Kidney epithelial cell (primary cell): ENCODE results near the gene ABCC3. TPM values are rescaled to one million over a fixed set of nuclear protein-coding genes. Genes with fewer than 3 reads are reported as not detected.

Source experiments
- DNase-seq: peaks from one replicate; pipeline ENCODE4 v3.0.0-alpha.2; 2010; ENCODE audit warnings: low read depth
- H3K27me3 ChIP-seq: 2 replicates; pipeline ENCODE4 v1.6.0; 2011; ENCODE audit warnings: low read length; ENCODE audit not compliant: control insufficient read depth, insufficient read depth
- H3K36me3 ChIP-seq: 2 replicates; pipeline ENCODE4 v1.5.1; 2011; ENCODE audit warnings: low read length; ENCODE audit not compliant: control insufficient read depth, insufficient read depth
- H3K4me3 ChIP-seq: 2 replicates; pipeline ENCODE4 v1.5.1; 2011; ENCODE audit warnings: low read depth, mild to moderate bottlenecking, control low read depth, low read length
- total RNA-seq: library from RNA; depleted of rRNA; stranded (reverse); fragments of >200 nt; gene quantifications from 2 replicates; pipeline ENCODE4 v1.2.3, GENCODE V29; 2015
- TF ChIP-seq, protein P1 (sequence below): IDR thresholded peaks from 2 replicates; pipeline ENCODE4 v1.5.1; 2011; ENCODE audit warnings: mild to moderate bottlenecking, moderate library complexity, low read length, control low read depth, inconsistent platforms; ENCODE audit not compliant: insufficient read depth, poor library complexity, severe bottlenecking

ABCC3 gene
- total RNA-seq, 1 donor from 2014 or later, result 1.3 TPM

DNA sequence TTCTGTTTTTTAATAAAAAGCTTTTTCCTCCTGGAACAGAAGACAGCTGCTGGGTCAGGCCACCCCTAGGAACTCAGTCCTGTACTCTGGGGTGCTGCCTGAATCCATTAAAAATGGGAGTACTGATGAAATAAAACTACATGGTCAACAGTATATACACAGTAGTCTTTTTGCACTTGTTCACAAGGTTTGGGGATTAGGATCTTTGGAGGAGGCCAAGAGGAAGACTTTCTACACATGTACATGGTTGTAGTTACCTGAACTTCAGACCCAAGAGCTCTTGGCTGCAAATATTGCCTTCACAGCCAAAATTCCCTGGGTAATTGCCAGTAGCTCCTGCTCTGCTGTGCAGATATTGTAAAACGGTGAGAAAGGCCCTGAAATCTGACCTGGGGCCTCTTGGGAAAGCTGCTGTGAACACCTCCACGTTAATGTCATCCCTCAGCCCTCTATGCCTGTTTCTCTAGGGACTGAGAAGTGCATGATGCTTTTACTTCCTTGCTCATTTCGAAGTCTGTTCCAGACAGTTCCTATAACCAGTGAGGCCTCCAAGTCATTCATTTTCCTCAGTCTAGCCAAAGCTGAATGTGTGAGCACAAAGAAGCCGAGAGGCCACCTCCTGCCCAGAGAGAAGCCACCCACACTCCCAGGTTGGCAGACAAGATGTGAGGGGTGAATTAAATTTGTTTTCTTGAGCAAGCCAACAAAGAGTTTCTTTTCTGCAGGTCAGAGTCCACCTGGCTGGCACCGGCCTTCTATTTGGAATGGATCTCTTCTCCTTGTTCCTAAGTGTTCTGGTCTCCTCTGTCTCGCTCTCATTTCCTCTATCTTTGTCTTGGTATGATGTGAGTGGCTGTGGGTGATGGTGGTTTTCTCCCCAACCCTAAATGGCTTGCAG lies 57.1 kb downstream of the ABCC3 start:
- TF ChIP-seq, protein P1, sequence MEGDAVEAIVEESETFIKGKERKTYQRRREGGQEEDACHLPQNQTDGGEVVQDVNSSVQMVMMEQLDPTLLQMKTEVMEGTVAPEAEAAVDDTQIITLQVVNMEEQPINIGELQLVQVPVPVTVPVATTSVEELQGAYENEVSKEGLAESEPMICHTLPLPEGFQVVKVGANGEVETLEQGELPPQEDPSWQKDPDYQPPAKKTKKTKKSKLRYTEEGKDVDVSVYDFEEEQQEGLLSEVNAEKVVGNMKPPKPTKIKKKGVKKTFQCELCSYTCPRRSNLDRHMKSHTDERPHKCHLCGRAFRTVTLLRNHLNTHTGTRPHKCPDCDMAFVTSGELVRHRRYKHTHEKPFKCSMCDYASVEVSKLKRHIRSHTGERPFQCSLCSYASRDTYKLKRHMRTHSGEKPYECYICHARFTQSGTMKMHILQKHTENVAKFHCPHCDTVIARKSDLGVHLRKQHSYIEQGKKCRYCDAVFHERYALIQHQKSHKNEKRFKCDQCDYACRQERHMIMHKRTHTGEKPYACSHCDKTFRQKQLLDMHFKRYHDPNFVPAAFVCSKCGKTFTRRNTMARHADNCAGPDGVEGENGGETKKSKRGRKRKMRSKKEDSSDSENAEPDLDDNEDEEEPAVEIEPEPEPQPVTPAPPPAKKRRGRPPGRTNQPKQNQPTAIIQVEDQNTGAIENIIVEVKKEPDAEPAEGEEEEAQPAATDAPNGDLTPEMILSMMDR, result no peak
- DNase-seq, result no peak
- H3K4me3 ChIP-seq, result no peak overlapping the region
- no peaks in the 10 kb centered on the region for H3K27me3 ChIP-seq
- H3K36me3 ChIP-seq, result peaks cover 4% of the 10 kb centered on the region

DNA sequence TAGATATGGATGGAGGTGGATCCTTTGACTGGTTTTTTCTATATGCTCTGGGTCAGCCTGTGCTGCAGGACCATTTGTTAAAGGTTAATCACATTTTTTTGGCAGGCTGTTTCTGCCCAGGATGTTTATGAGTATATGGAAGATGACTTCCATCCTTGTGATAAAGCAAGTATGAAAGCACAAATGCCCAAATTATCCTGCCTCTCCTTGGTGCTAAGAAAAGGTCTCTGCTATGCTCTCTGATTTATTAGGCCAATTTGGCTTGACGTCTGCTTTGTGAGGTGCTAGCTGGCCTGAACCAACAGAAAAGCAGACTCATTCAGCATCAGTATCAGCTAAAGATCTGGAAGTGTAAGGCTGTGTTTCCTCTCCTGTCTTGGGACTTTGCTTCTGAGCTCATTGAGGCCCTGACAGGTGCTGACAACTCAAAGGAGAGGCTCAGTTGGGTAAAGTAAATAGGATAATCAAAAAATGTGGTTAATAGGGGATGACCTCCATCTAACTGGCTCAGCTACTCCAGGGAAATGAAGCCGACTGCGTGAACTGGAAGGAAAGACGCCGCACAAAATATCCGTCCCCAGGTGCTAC lies 57.9 kb downstream of the ABCC3 start:
- no peak for DNase-seq
- TF ChIP-seq, protein P1, result no peak
- peaks cover 4% of the 10 kb centered on the region for H3K36me3 ChIP-seq
- H3K27me3 ChIP-seq, result no peaks in the 10 kb centered on the region
- H3K4me3 ChIP-seq, result no peak overlapping the region

DNA sequence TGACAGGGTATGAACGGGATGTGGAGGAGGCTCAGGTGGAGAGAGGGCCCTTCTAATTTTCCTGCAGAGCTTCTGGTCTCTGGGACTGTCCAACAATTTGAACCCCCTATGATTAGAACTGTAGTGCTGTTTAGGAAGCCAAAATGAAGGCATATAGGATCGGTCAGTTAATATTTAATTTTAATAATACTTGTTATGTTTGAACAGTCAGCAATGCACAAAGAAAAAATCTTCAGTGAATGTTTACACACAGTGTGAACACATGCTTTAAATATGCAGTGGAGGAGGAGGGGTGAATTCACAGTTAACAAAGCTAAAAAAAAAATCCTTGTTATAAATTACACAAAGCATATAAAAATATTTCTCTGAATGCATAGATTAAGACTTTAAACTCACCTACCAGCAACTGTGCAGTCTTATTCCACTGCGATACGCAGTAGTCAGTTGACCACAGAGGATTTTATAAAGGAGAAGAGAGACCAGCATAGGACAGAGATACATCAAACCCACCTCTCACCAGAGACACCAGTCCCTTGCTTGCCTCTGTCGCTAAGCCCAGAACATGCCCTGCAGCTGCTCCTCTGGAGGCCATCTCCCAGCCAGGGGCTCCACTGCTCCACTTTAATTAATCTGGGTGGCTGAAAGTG lies 58.5 kb downstream of the ABCC3 start:
- no peaks in the 10 kb centered on the region for H3K27me3 ChIP-seq
- no peak for DNase-seq
- TF ChIP-seq, protein P1, result no peak
- H3K4me3 ChIP-seq, result no peak overlapping the region
- peaks cover 4% of the 10 kb centered on the region for H3K36me3 ChIP-seq

DNA sequence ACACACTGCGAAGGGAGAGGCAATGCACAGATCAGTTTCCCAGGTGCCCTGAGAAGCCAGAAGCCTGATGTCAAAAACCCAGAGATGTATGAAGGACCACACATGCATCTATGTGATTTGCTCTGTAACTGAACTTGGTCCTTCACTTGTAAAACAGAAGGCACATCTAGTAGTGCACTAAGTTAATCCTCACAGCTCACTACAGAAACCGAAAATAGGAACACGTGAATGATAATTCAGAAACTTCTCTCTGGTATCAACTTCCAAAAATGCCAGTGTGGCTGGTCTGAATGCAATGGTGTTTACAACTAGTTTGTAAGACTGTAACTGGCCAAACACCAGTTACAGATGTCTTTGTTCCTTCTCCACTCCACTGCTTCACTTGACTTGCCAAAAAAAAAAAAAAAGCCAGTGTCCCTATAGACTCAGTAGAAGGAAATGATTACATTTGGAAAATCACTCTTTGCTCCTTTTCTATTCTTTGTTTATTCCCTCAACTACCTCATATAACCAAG lies 61.7 kb downstream of the ABCC3 start:
- H3K36me3 ChIP-seq, result peaks cover 4% of the 10 kb centered on the region

DNA sequence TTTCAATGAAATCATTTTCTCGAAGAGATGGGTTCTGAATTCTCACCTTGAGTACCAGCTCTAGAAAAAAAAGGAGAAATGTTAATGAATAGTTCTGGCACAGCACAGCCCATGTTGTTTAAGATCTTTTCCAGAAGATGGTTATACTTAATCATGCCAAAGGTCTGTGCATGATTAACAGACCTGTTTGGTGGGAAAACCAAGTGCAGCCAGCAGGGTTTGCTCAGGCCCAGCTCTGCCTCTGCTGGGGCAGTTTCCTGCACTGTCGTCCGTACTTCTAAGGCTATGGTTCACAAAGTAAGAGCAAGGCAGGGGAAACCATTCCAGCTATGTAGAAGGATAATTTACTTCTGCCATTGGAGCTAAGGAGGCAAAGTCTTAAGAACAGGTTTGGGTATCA lies 62.4 kb downstream of the ABCC3 start:
- Histone ChIP-seq H3K4me3 (no peak overlapping the region), H3K27me3 (no peaks in the 10 kb centered on the region), H3K36me3 (peaks cover 4% of the 10 kb centered on the region)
- no peak for DNase-seq
- TF ChIP-seq, protein P1, result peak; percentile 18

More for the DNA sequence above, 61.7 kb downstream of the ABCC3 start:
- DNase-seq, result no peak
- Histone ChIP-seq H3K4me3 (no peak overlapping the region), H3K27me3 (no peaks in the 10 kb centered on the region)
- TF ChIP-seq, protein P1, result no peak
